GM21717 (cell line): ENCODE measurements around the gene SLC27A1.
A peak's percentile ranks its signal among the peaks of the same experiment; 100 is the strongest.
"Not testable (repeated sequence)": the region's sequence is repeated elsewhere in the genome, so short reads cannot be mapped to it uniquely, and the experiment has no call there.

Experiments
- ATAC-seq: cut with Tn5 transposase; IDR thresholded peaks from one replicate; pipeline ENCODE4 v1.9.1; 2021; ENCODE audit warnings: mild to moderate bottlenecking, moderate library complexity; ENCODE audit not compliant: unreplicated experiment

The SLC27A1 gene

GRCh38 chr19:17532557-17532956 is 62.2 kb downstream of the SLC27A1 start:
- no peak for ATAC-seq

GRCh38 chr19:17534767-17535166 is 64.4 kb downstream of the SLC27A1 start:
- no peak for ATAC-seq

- ATAC-seq = no peak
Measured at GRCh38 chr19:17536955-17537354, 66.6 kb downstream of the SLC27A1 start.

GRCh38 chr19:17538684-17539237 is 68.4 kb downstream of the SLC27A1 start:
- ATAC-seq = no peak

- no peak for ATAC-seq
Measured at GRCh38 chr19:17539238-17540117, 69.2 kb downstream of the SLC27A1 start.

GRCh38 chr19:17540174-17540573 is 69.8 kb downstream of the SLC27A1 start:
- no peak for ATAC-seq

- ATAC-seq = no peak
Measured at GRCh38 chr19:17541184-17541759, 70.9 kb downstream of the SLC27A1 start.

GRCh38 chr19:17542042-17542441 is 71.7 kb downstream of the SLC27A1 start:
- no peak for ATAC-seq

- no peak for ATAC-seq
Measured at GRCh38 chr19:17542793-17543582, 72.7 kb downstream of the SLC27A1 start.

GRCh38 chr19:17543986-17544385 is 73.7 kb downstream of the SLC27A1 start:
- ATAC-seq = no peak

GRCh38 chr19:17544418-17544817 is 74.1 kb downstream of the SLC27A1 start:
- ATAC-seq = no peak

- ATAC-seq = no peak
Measured at GRCh38 chr19:17548145-17548544, 77.8 kb downstream of the SLC27A1 start.

- ATAC-seq = no peak
Measured at GRCh38 chr19:17549085-17549740, 78.9 kb downstream of the SLC27A1 start.

- no peak for ATAC-seq
Measured at GRCh38 chr19:17550076-17550667, 79.8 kb downstream of the SLC27A1 start.

GRCh38 chr19:17552735-17553134 is 82.4 kb downstream of the SLC27A1 start:
- ATAC-seq = not testable (repeated sequence)

- no peak for ATAC-seq
Measured at GRCh38 chr19:17553256-17553655, 82.9 kb downstream of the SLC27A1 start.

- no peak for ATAC-seq
Measured at GRCh38 chr19:17554968-17555479, 84.7 kb downstream of the SLC27A1 start.

- peak; percentile 60 for ATAC-seq
Measured at GRCh38 chr19:17555480-17555928, 85.2 kb downstream of the SLC27A1 start, which contains the start of gene COLGALT1. Gene COLGALT1, plus strand, starts transcription at chr19:17555649. Its CDS starts 65 bp downstream, at chr19:17555714.
